HG03439 (cell line): Measurements from ENCODE around the gene TIMP2.
"Not testable (repeated sequence)": the region's sequence is repeated elsewhere in the genome, so short reads cannot be mapped to it uniquely, and the experiment has no call there.

Source experiments
- ATAC-seq: cut with Tn5 transposase; IDR thresholded peaks from one replicate; pipeline ENCODE4 v1.9.1; 2021; ENCODE audit warnings: mild to moderate bottlenecking, moderate library complexity; ENCODE audit not compliant: unreplicated experiment

TIMP2 gene

DNA sequence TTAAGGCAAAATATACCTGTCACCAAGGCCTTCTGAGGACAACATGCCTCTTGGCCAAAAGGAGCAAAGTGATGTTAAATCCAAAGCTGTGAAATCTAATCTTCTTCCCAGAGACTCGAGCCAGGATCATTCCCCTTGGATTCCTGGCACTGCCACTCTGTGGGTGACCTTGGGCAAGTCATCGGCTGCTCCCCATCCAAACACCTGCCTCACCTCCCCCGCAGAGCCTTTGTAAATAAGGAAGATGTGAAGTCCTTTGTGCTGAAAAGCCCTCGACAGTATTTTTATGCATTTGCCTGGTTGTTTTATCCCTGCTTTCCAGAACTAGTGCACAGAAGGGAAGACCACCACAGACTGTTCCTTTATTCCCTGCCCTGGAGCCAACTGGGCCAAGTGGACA is 16.8 kb downstream of the TIMP2 start:
- ATAC-seq: no peak

DNA sequence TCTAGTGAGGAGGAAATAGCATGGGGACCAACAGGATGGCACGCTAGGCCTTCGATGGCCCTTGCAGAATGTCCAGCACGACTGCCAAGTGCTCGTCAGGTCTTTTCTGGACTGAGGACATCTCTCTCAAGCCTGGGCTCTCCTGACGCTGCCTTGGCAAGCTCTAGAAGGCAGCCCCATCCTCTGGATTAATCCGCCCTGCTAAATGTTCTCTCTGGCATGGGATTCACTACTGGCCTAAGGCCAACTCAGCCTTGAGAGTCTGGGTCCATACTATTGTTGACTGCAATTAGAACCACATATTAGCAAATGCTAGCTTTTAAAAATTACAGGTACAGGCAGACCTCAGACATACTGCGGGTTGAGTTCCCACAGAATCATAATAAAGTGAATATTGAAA is 19.6 kb downstream of the TIMP2 start:
- ATAC-seq: no peak

DNA sequence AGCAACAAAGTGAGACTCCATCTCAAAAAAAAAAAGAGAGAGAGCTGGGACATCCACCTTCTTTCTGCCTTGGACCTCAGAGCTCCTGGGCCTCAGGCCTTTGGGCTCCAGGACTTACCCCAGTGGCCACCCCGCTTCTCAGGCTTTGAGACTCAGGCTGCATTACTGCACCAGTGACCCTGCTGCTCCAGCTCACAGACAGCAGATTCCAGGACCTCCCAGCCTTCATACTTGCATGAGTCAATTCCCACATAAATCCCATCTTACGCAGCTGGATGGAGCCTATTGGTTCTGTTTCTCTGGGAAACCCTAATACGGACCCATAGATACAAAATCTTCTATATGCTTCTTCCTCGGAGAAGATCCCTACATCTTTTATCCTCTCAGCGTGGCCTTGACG is 20.1 kb downstream of the TIMP2 start:
- no peak for ATAC-seq

DNA sequence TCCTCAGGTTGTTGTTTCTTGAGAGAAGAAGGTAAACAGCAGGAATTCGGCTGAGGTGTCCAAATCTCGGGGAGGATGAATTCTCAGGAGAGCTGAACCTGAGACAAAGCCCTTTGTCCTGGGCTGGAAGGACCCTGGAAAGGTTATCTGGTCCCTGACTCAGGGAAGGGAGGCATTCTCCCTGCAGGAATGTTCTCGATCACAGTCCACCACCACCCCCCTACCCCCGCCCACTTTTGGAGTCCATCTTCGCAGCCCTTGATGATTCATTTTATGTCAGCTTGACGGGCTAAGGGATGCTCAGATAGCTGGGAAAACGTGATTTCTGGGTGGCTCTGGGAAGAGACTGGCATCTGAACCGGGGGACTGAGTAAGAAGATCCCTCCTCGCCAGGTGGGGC is 20.8 kb downstream of the TIMP2 start:
- ATAC-seq: no peak

DNA sequence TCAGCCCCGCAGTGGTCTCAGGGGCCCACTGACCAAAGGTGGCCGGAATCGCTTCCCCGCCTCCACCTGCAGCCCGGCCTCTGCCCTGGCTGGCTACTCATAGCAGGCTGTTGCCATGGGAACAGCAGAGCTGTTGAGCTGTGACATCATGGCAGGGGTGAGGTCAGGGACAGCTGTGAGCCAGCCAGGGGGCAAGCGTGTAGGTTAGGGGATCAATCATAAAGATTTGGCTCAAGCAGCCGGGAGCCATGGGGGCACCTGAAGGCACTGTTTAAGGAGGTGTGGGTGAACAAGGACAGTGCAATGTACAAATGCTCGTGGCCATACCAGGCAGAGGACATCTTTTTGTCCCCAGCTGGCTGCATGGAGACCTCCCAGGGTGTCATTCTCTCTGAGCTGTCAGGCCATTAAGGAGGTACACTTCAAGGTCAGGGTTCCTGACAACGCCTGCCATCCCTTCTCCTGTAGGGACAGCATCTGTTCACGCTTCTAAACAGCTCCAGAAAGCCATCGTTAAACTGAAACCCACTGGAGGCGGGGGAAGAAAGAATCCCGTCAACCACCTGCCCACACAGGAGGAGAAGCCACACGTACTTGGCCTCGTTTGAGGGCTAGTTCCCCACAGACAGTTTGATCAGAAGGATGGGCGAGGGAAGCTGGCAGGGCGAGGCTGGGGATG is 21.9 kb downstream of the TIMP2 start, which contains the start of gene CEP295NL:
CEP295NL (minus strand) TSS at position 101 of the 679 bp plus-strand sequence. CDS start 1,373 bp downstream, outside the sequence.
- no peak for ATAC-seq

DNA sequence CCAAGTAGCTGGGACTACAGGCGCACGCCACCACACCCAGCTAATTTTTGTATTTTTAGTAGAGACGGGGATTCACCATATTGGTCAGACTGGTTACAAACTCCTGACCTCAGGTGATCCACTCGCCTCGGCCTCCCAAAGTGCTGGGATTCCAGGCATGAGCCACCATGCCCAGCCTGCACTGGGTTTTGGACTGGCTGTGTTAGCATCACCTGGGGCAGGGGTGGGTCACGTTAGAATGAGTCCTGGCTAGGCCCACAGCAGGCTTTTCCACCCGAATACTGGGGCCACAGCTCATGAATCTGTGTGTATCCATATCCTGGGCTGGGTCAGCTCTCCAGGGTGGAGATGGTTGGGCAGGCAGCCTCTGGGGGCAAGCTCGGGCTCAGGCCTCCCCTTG is 23.0 kb downstream of the TIMP2 start:
- ATAC-seq: not testable (repeated sequence)

DNA sequence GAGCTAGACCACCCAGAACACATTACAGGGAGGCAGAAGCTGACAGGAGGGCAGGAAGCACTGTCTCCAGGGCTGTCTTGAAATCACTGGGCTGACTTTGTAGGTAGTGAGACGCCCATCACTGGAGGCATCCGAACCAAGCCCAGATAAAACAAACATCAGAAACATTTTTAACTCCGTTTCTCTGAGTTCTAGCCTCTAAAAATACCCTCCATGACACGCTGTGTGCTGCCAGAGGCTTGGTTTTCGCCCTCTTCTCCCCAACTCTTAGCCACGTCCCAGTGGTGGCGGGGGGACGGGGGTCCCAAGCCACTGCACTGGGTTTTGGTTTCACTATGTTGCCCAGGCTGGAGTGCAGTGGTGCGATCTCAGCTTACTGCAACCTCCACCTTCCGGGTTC is 23.4 kb downstream of the TIMP2 start:
- no peak for ATAC-seq

DNA sequence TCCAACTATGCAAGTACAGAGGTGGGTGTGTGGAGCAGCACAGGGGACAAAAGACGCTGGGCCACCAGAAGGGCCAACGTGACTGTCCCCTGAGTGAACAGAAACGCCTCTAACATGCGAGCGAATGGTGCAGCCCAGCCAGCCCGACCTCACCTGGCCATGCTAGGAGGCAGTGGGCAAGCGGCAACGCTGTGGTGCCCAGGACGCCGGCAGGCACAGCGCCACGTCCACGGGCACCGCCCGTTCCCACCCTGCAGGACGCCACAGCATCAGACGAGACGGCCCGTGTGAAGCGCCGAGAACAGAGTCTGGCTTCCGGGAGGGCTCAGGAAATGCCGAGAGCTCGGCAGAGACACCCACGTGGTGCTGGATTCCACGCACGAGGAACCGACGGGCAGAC is 24.4 kb downstream of the TIMP2 start:
- no peak for ATAC-seq

DNA sequence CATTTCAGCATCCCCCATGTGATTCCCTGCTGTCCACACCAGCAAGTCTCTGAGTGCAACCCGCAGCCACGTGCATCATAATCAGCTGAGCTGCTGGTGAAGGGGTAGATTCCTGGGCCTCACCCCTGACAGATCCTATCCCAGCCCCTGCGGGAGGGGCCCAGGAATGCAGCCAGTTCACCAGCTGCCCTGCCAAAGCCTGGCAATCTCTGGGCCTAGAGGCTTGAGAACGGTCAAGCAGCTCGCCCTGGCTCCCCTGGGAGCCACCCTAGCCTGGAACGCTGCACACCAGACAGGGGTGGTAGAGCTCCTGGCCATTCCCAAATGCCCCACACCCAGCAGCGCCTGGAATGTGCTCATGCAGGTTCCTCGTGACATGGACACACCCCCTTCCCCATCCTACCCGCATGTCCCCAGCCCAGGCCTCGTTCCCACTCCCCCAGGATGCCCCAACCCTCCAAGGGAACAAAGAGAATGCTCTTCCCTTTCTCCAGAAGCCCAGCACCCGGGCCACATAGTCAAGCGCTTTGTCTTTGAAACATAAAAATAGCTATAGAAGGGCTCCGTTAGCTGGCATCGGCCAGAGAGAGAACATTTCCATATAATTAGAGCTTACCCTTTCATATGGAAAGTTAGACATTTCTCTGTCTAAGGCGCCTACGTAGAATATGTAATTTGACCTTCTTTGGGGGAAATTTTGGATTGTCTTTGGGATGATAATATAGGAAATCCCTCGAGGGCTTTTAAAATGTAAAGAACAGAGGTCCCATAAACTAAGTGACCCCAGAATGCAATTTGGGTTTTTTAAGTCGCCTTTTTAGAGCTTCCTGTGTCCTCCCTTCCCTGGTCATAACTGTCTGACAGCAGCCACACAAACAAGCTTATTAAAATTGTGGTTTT is 25.6 kb downstream of the TIMP2 start:
- no peak for ATAC-seq

DNA sequence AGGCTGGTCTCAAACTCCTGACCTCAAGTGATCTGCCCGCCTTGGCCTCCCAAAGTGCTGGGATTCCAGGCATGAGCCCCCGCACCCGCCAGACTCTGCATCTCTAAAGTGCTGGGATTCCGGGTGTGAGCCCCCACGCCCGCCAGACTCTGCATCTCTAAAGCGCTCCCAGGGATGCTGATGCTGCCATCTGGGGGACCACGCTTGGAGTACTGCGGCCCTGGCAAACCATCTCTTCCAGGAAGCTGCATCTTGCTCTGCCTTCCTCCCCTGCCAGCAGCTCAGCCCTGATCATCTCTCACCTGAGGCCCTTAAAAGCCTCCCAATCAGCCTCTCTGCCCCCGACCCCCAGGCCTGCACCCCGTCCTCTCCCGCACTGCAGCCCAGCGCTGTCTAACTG is 26.2 kb downstream of the TIMP2 start:
- no peak for ATAC-seq

DNA sequence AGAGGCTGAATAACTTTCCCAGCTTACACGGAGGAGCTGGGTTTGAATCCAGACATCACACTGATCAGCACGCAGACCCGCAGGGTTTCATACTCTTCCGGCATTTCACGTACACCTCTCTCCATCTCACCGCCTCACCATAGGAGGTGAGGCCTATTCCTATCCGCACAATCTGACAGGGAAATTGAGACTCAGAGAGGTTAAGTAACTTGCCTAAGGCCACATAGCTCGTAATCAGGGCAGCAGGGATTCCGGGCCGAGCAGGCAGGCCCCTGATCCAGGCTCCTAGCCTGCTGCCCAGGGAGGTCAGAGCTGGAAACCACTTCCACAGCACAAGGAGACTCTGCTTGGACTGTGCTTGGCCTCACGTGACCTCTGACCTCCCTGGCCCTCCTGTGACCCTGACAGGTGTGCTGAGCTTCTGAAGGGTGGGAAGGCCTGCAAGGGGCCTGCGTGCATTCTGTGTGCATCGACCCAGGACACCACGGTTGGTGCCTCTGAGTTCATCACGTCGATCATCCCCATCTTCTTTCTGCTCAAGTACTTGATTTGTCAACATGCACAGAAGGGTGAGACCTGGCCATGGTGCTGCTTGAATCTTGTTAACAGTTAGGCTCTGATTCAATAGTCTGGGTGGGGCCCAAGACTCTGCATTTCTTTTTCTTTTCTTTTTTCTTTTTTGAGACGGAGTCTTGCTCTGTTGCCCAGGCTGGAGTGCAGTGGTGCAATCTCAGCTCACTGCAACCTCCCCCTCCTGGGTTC is 26.9 kb downstream of the TIMP2 start:
- no peak for ATAC-seq

DNA sequence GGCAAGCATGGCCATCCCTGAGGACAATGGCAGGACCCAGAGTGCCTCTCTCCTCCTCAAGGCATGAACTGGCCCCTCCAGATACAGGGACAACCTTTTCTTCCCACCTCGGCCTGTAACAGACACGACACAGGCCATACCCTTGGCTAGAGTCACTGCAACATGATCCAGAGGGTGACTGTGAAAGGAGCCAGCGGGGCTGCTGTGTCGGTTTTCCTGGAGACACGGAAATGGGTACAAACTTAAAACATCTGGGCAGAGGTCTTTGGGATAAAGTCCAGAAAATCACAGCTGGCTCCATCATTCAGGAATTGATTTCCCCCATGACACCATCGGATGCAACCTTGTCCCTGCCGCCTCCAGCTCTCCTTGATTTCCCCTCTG is 27.5 kb downstream of the TIMP2 start:
- ATAC-seq: no peak

DNA sequence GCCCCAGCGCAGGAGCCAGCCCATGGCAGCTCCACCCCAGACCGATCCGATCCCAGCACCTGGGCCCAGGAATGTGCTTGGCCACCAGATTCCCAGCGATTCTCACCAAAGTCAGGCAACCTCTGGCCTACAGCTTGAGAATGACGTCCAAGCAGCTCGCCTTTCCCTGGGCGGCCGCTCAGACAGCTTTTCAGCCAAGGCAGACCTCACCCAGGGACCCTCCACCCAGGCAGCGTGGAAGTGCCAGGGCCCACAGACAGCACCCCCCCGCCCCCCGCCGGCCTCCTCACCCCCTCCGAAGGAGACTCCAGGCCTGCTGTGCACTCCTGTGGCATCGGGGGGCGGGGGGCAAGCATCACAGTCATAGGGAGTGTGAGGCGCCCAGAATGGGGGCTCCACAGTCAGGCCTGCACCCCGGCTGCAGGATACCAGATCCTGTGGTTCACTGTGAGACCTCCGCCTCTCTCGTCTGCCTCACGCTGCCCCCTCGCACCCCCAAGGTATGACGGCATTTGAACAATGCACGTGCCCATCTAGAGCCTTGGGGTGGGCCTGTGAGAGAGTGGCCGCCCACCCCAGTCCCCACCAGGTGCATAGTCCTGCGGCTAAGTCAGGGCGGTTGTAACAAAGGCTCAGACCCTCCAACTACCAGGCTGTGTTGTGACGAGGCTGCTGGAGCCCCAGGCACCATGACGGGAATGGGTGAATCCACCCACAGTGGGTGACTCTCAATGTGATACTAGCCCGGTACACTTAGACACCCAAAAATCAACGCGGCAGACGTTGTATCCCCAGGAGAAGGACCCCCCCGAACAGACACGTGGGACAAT is 28.1 kb downstream of the TIMP2 start:
- ATAC-seq: no peak

DNA sequence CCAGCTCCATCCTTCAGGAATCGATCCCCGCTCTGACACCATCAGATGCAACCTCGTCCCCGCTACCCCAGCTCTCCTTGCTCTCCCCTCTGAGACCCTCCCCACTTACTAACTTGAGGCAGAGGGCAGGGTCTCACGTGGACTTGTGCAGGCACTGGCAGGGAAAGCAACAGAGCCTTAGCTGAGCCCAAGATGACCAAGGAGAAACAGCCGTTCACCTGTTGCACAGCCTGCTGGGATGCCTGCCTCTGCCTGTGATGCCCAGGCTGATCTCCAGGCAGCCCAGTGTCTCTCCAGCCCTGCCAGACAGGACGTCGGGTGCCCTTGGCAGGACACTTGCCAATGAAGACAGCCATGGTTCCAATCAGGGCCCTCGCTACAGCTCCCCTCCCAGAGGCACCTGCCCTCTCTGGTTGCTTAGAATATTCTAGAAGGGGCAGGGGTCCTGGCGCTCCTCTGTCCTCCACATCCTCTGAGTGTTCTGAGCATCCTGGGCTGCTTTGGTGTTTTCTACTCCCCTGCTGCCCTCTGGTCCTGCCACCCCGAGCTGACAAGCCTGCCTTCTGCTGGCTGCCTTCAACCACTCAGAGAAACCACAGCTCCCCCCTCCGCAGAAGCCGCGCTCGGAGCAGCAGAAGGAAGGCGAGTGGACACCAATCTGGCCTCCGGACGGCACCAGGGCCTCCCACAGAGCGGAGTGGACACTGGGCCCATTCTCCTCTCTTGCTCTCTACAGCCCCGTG is 28.9 kb downstream of the TIMP2 start:
- ATAC-seq: no peak

DNA sequence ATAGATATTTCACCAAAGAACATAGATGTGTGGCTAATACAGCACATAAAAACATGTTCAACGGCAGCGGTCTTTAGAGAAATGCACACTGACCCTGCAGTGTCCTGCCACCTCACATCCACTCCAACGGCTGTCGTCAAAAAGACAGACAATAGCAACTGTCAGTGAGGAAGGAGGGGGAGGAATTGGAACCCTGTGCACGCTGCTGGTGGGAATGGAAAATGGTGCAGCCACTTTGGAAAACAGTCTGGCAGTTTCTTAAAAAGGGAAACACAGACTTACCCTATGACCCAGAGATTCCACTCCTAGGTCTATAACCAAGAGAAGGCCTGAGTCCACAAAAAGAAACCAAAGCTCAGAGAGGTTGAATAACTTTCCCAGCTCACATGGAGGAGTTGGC is 29.9 kb downstream of the TIMP2 start:
- no peak for ATAC-seq

DNA sequence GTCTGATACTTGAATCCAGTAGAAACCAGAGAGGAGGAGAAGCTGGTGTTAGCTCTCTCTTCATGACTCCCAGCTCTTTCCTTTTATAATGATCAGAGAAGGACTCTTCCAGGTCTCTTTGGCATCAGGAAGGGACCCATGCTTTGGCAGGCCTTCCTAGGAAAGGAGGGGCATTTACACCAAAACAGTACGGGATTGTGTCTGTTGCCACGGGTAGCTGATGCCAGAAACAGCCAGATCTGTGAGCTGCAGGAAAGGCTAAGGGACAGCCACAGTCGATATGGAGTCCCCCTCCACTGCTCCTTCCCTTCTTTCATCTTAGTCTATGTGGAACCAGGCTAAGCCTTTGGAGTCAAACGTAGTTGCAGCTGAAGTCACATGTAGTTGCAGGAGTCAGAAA is 31.5 kb downstream of the TIMP2 start:
- ATAC-seq: no peak

DNA sequence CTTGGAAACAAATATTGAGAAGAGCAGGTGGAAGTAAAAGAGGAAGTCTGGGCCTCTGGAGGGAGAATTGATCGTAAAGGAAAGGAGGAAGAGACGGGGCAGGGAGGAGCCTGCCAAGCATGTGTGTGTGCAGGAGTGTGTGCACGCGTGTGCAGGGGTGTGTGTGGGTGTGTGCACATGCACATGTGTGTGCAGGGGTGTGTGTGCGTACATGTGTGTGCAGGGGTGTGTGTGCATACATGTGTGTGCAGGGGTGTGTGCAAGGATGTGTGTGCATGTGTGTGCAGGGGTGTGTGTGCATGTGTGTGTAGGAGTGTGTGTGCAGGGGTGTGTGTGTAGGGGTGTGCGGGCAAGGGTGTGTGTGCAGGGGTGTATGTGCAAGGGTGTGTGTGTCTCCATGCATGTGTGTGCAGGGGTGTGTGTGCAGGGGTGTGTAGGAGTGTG is 32.2 kb downstream of the TIMP2 start:
- no peak for ATAC-seq

DNA sequence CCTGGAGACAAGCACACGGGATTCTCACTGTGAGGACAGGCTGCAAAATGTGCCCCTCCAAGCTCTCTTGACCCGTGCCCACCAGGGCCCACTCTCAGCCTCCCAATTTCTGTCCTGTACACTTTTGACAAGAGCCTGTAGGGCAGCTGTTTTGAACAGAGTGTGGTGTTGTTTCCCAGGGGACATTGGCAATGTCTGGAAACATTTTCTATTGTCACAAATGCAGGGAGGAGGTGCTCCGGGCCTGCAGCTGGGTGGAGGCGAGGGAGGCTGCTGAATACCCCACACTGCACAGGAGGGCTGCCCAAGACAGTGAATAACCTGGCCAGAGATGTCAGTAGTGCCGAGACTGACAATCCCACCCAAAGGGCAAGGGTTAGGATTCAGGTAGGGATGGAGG is 32.7 kb downstream of the TIMP2 start:
- no peak for ATAC-seq

DNA sequence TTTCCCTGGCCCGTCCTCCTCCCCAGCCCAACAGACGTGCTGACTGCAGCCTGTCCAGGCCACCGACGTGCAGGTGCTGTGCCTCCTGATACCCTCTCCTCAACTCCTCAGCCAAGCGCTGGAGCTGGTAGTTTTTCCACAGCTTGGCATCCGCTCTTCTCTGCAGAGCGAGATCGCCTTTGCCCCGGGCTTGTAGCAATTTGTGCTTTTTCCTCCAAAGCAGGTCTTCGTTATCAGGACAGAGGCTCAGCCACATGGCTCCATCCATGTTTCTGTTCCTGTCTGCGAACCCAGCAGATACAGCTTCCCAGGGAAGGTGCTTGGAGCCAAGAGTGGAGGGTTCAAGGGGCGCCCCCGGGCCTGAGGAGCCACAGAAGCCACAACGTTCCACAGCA is 33.1 kb downstream of the TIMP2 start:
- ATAC-seq: no peak
